WTC11 (cell line): Measurements from ENCODE around the gene AKR1C3. TPM values are rescaled to one million over a fixed set of nuclear protein-coding genes. Genes with fewer than 3 reads are reported as not detected.
"Not testable (repeated sequence)": the region's sequence is repeated elsewhere in the genome, so short reads cannot be mapped to it uniquely, and the experiment has no call there.

Source experiments
- ATAC-seq: fragments of 200-7000 bp; cut with Tn5 transposase; 2 replicates; pipeline ENCODE4 v1.10.0; 2021; ENCODE audit warnings: mild to moderate bottlenecking, moderate library complexity
- CTCF ChIA-PET: fragments of 300-600 bp; sonication (Branson Sonifier 250); formaldehyde crosslinking; loops from one replicate; lab custom pipeline; 2021; ENCODE audit warnings: antibody characterized with exemption; lab: Charles Lee
- POLR2A ChIA-PET: fragments of 350-600 bp; sonication (Branson Sonifier 250); formaldehyde crosslinking; loops from one replicate; lab custom pipeline; 2021; ENCODE audit warnings: antibody characterized with exemption; lab: Charles Lee
- DNase-seq: peaks from one replicate; pipeline ENCODE4 v3.0.0; 2021; ENCODE audit warnings: low spot score
- H3K27ac Mint-ChIP-seq: 2 replicates; pipeline ENCODE4 v1.8.0; 2021; ENCODE audit warnings: mixed read lengths
- H3K27me3 Mint-ChIP-seq: 2 replicates; pipeline ENCODE4 v1.8.0; 2021; ENCODE audit warnings: low read depth, mild to moderate bottlenecking, moderate library complexity, mixed read lengths
- H3K36me3 Mint-ChIP-seq: 2 replicates; pipeline ENCODE4 v1.8.0; 2021; ENCODE audit warnings: mixed read lengths
- H3K4me1 Mint-ChIP-seq: 2 replicates; pipeline ENCODE4 v1.8.0; 2022; ENCODE audit warnings: mixed read lengths
- H3K4me3 Mint-ChIP-seq: 2 replicates; pipeline ENCODE4 v1.8.0; 2021; ENCODE audit warnings: mild to moderate bottlenecking, moderate library complexity, mixed read lengths
- H3K9me3 Mint-ChIP-seq: 2 replicates; pipeline ENCODE4 v1.8.0; 2021; ENCODE audit warnings: mixed read lengths
- AFF4 ChIP-seq: sonication (generic); formaldehyde crosslinking; IDR thresholded peaks from 2 replicates; pipeline ENCODE4 v1.8.1; 2023; ENCODE audit warnings: mild to moderate bottlenecking, missing genetic modification reagents, borderline replicate concordance
- ATF1 ChIP-seq: sonication (generic); formaldehyde crosslinking; IDR thresholded peaks from 2 replicates; pipeline ENCODE4 v1.8.1; 2023; ENCODE audit warnings: mild to moderate bottlenecking, moderate library complexity, missing genetic modification reagents
- CBFB ChIP-seq: sonication (generic); formaldehyde crosslinking; IDR thresholded peaks from 2 replicates; pipeline ENCODE4 v1.8.1; 2022; ENCODE audit warnings: mild to moderate bottlenecking, low read depth, missing genetic modification reagents
- E2F1 ChIP-seq: sonication (generic); formaldehyde crosslinking; IDR thresholded peaks from 2 replicates; pipeline ENCODE4 v1.8.0; 2022; ENCODE audit warnings: mild to moderate bottlenecking, missing genetic modification reagents
- E2F5 ChIP-seq: sonication (generic); formaldehyde crosslinking; IDR thresholded peaks from 2 replicates; pipeline ENCODE4 v1.8.1; 2022; ENCODE audit warnings: mild to moderate bottlenecking, moderate library complexity, missing genetic modification reagents
- EMX1 ChIP-seq: fragments of 250-450 bp; sonication (Bioruptor Pico); IDR thresholded peaks from 2 replicates; pipeline ENCODE4 v1.8.0; 2021; ENCODE audit warnings: mild to moderate bottlenecking
- FOXK1 ChIP-seq: sonication (generic); formaldehyde crosslinking; IDR thresholded peaks from 2 replicates; pipeline ENCODE4 v1.8.0; 2022; ENCODE audit warnings: mild to moderate bottlenecking, moderate library complexity, missing genetic modification reagents
- MYBL2 ChIP-seq: sonication (generic); formaldehyde crosslinking; IDR thresholded peaks from 2 replicates; pipeline ENCODE4 v1.8.1; 2023; ENCODE audit warnings: mild to moderate bottlenecking, moderate library complexity, missing genetic modification reagents
- RELA ChIP-seq: sonication (generic); formaldehyde crosslinking; IDR thresholded peaks from 2 replicates; pipeline ENCODE4 v1.8.1; 2022; ENCODE audit warnings: missing genetic modification reagents, mild to moderate bottlenecking, borderline replicate concordance
- TP53 ChIP-seq: sonication (generic); formaldehyde crosslinking; IDR thresholded peaks from 2 replicates; pipeline ENCODE4 v1.8.1; 2023; ENCODE audit warnings: mild to moderate bottlenecking, missing genetic modification reagents
- ZNF532 ChIP-seq: fragments of 250-450 bp; sonication (Bioruptor Pico); IDR thresholded peaks from 2 replicates; pipeline ENCODE4 v1.9.0; 2021; ENCODE audit warnings: mild to moderate bottlenecking, borderline replicate concordance
- total RNA-seq: library from RNA; stranded (reverse); gene quantifications from 3 replicates; pipeline ENCODE4 v1.2.3, GENCODE V29; 2021

The AKR1C3 gene
- total RNA-seq, 1 experiment from 2014 or later = 6.7 TPM

- H3K4me3 Mint-ChIP-seq, ATAC-seq, POLR2A ChIA-PET, H3K27ac Mint-ChIP-seq, H3K9me3 Mint-ChIP-seq, H3K36me3 Mint-ChIP-seq, H3K4me1 Mint-ChIP-seq, DNase-seq, H3K27me3 Mint-ChIP-seq: not testable (repeated sequence)
- CTCF ChIA-PET = interaction anchor here (1.2 kb wide), 1 partner anchor 12 kb away, joined by 4 read pairs; no protein-coding TSS in a partner anchor
Observed at GRCh38 chr10:5102479-5102878, 8.3 kb downstream of the AKR1C3 start.

GRCh38 chr10:5103481-5103880 is 9.3 kb downstream of the AKR1C3 start:
- no peaks in the 10 kb centered on the region; the same call in 1 of the 2 replicates for H3K27me3 Mint-ChIP-seq
- H3K4me3 Mint-ChIP-seq = no peak overlapping the region
- H3K27ac Mint-ChIP-seq = no peak overlapping the region
- no peak for ATAC-seq
- H3K9me3 Mint-ChIP-seq = peaks cover 4% of the 10 kb centered on the region; the same call in 1 of the 2 replicates
- no peaks in the 10 kb centered on the region for H3K4me1 Mint-ChIP-seq
- CTCF ChIA-PET = no interaction called here
- no peak for TF ChIP-seq MYBL2
- no peak for TF ChIP-seq E2F1 (CRISPR knock-in tag)
- no peak for TF ChIP-seq E2F5 (CRISPR knock-in tag)
- no peak for TF ChIP-seq AFF4 (CRISPR knock-in tag)
- no peak for TF ChIP-seq ZNF532
- no peak for TF ChIP-seq EMX1
- no peak for TF ChIP-seq FOXK1 (CRISPR knock-in tag)
- no peak for TF ChIP-seq RELA
- TF ChIP-seq, all 79 proteins: peak for 0
- H3K36me3 Mint-ChIP-seq = peaks cover 3% of the 10 kb centered on the region
- DNase-seq = no peak
- POLR2A ChIA-PET = interaction anchor here (0.6 kb wide), 1 partner anchor 553 kb away, joined by 3 read pairs; no protein-coding TSS in a partner anchor

GRCh38 chr10:5105626-5106025 is 11.4 kb downstream of the AKR1C3 start:
- no peak for ATAC-seq
- CTCF ChIA-PET = no interaction called here
- H3K27me3 Mint-ChIP-seq = no peaks in the 10 kb centered on the region

More at GRCh38 chr10:5105626-5106025, 11.4 kb downstream of the AKR1C3 start:
- no peak for DNase-seq
- Mint-ChIP-seq H3K4me3 (no peak overlapping the region), H3K36me3 (peaks cover 18% of the 10 kb centered on the region), H3K27ac (no peak overlapping the region), H3K9me3 (peaks cover 24% of the 10 kb centered on the region), H3K4me1 (no peaks in the 10 kb centered on the region)
- POLR2A ChIA-PET = no interaction called here
- no peak for TF ChIP-seq CBFB (CRISPR knock-in tag)
- TF ChIP-seq ATF1 (CRISPR knock-in tag) = no peak
- TF ChIP-seq TP53 (CRISPR knock-in tag) = no peak
